Measurements from ENCODE around the gene NEK10.
"Not testable (repeated sequence)": the region's sequence is repeated elsewhere in the genome, so short reads cannot be mapped to it uniquely, and the experiment has no call there.

The NEK10 gene

GRCh38 chr3:27312044-27312668, 57.0 kb downstream of the NEK10 start:
- peak; percentile 62 for DNase-seq (ENCODE audit: low read depth)

DNA sequence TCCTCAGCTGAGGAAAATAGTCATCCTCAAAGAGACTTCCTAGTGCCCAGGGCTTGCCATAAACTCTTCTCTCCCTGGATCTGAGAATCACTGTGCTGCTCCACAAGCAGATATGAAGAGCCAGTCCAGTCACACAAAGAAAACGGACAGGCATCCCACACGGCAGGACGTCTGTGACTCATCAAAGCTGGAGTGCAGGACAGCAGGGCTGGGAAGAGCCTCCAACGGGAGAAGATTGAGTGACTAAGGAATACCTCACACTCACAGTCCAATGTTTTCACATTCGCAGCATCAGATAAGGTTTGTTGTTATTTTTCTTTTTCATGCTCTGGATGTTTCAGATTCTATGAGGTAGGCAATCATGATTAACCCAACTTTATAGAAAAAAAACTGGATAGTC, 57.8 kb downstream of the NEK10 start:
- DNase-seq (ENCODE audit: low read depth) = peak; percentile 92

GRCh38 chr3:27310688-27311087, 58.5 kb downstream of the NEK10 start:
- DNase-seq (ENCODE audit: low read depth) = no peak

DNA sequence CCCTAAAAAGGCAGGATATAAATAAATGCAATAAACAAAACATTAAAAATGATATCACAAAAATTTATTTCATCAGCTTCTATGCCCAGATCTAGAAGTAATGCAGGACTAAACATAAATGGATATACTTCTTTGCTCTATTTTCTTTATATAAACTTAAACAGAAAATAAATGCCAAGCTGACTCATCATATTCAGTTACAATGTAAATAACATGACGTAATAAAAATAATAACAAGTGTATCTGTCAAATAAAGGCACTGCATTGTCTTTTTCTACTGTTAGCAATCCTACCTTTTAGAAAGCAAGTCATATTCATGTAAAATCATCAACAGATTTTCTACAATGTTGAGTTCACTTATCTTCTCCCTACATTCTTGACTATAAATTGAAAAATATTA, 61.6 kb downstream of the NEK10 start:
- no peak for DNase-seq (ENCODE audit: low read depth)

GRCh38 chr3:27302891-27303290, 66.3 kb downstream of the NEK10 start:
- no peak for DNase-seq (ENCODE audit: low read depth)

GRCh38 chr3:27298981-27299380, 70.2 kb downstream of the NEK10 start:
- DNase-seq (ENCODE audit: low read depth) = not testable (repeated sequence)

DNA sequence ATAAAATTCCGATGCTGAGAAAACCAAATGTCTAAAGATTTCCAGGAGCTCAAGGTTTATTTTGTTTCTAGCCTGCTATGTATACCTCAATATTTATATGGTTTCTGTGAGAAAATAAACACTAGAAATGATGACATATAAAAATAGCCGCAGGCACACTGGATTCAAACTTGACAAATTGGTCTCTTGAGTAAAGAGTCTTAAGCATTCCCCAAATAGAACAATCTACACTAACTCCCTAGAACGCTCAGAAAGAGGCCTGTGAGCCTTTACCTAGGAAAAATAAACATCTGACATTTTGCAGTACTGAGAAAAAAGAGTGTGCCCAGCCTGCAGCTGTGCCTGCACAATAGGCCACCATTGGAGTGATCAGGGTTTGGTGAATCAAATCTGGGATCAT, 75.2 kb downstream of the NEK10 start:
- DNase-seq (ENCODE audit: low read depth) = no peak

DNA sequence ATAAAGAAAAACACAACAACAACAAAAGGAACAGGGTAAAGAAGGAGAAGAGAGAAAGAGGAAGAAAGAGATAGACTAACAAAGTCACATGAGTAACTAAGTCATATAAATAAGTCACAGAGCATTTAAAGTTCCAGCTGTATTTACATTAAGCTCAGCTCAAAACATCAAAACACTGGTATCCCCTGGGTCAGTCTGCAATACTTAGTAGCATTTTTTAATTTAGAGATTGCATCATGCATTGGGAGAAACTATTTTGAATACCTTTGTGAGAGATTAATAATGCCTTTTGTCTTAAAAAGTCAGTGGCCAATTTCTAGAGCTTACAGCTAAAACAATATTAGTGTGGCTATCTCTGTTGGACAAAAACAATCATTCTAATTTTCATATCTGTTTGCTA, 78.4 kb downstream of the NEK10 start:
- no peak for DNase-seq (ENCODE audit: low read depth)

DNA sequence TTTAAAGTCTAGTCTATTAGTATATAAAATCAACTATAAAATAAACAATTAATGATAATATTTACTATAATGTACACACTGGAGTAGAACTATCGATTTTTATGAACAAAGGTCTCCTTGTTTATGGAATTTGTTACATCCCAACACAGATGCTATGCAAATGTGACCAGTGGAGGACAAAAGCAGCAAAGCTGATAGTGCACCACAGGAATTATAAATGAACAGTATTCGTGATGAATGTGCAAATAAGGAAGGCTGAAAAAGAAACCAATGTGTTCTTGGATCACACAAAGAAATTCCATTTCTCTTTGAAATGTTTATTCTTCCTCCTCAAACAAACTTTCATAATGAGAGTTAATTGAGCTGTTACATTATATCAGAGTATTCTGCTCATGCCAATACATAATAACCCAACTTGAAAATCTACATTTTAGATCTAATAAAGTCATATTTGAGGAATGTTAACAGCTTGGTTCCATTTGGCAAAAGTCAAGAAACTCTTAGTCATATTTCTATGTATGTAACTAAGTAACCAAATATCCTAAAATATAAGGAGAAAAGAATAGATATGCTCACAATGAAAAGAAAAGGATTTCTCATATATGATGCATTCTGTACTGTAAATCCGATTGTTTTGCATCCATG, 79.3 kb downstream of the NEK10 start:
- no peak for DNase-seq (ENCODE audit: low read depth)

- DNase-seq (ENCODE audit: low read depth) = no peak
Observed at GRCh38 chr3:27287052-27287451, 82.1 kb downstream of the NEK10 start.

DNA sequence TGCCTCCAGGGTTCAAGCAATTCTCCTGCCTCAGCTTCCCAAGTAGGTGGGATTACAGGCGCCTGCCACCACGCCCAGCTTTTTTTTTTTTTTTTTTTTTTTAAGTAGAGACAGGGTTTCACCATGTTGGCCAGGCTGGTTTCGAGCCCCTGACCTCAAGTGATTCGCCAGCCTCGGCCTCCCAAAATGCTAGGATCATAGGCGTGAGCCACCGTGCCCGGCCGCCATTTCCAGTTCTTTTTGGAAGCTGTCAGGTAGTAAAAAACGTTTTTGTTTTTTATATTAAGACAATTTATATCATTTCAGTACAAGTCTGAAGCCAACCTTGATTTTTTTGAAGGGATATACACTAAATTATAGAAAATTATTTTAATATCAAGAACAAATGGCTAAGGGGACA, 82.7 kb downstream of the NEK10 start:
- DNase-seq (ENCODE audit: low read depth) = not testable (repeated sequence)

GRCh38 chr3:27285668-27286067, 83.5 kb downstream of the NEK10 start:
- DNase-seq (ENCODE audit: low read depth) = no peak

GRCh38 chr3:27281671-27282150, 87.5 kb downstream of the NEK10 start:
- DNase-seq (ENCODE audit: low read depth) = no peak

- peak; percentile 4 for DNase-seq (ENCODE audit: low read depth)
Observed at GRCh38 chr3:27279123-27279522, 90.1 kb downstream of the NEK10 start.

- no peak for DNase-seq (ENCODE audit: low read depth)
Observed at GRCh38 chr3:27278383-27279055, 90.7 kb downstream of the NEK10 start.

GRCh38 chr3:27275441-27275990, 93.7 kb downstream of the NEK10 start:
- DNase-seq (ENCODE audit: low read depth) = no peak

DNA sequence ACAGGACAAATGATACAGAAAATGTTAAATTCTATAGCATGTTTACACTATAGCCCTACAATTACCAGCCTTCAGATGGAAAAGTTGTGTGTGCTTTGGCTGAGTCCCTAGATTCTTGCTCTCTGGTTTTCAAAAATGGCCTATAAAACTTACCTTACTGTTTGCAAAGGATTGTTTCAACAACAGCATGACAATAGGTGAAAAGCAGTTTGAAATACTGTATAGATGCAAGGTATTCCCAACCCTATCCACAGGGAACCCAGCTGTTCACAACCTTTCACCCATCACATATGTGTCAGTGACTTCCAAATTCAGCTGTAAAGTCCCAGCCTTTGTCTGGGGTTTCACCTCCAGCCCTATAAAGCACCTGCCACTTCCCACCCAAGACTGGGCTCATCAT, 97.3 kb downstream of the NEK10 start:
- no peak for DNase-seq (ENCODE audit: low read depth)

DNA sequence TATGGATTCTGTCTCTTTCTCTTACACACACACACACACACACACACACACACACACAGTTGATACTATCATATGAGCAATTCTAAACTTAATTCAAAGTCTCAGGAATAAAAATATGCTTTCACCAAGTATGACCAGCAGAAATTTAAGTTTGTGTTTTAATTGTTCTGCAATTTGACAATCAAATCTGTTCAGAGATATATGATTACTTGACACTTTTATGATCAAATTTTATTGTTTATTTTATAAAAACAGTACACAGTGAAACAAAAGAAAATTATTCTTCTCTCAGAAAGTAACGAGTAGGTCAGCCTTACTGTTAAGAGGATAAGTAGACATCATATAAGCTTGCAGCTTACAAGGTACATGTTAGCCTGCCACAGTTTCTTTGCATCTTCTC, 114.3 kb downstream of the NEK10 start:
- no peak for DNase-seq (ENCODE audit: low read depth)

DNA sequence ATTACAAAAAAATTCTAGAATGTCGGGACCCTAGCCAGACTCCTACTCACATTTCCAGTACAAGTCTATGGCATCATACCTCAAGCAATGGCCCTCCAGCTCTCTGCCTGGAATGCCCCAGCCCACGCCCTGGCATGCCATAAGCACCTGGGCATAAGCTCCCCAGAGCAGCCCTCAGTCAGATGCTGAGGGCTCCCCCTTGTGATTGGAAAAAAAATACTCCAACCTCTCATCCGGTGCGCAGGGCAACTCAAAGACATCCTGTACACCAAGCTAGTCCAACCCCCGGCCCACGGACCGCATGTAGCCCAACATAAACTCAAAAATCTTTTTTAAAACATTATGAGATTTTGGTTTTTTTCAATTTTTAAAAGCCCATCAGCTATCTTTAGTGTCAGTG, 115.4 kb downstream of the NEK10 start:
- peak; percentile 14 for DNase-seq (ENCODE audit: low read depth)

- DNase-seq (ENCODE audit: low read depth) = no peak
Observed at GRCh38 chr3:27253391-27253790, 115.8 kb downstream of the NEK10 start.

GRCh38 chr3:27252646-27253045, 116.5 kb downstream of the NEK10 start:
- DNase-seq (ENCODE audit: low read depth) = no peak

DNA sequence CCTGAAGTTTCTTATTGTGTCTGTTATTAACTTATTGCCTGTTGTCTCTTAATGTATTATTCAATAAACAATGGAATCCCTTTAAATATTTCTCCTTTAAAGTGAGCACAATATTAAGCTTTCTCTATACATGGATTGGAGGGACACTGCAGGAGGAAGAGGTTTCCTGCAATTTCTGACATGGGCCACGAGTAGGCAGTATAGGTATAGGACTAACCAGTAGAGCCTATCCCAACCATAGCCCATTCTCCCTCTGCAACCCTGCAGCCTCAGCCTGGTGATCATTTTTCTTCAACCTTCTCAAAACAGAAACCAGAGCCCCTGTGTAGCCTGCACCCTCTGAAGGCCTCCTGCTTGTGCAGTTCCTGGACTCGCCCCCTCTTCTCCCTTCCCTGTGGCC, 124.8 kb downstream of the NEK10 start:
- DNase-seq (ENCODE audit: low read depth) = no peak

DNA sequence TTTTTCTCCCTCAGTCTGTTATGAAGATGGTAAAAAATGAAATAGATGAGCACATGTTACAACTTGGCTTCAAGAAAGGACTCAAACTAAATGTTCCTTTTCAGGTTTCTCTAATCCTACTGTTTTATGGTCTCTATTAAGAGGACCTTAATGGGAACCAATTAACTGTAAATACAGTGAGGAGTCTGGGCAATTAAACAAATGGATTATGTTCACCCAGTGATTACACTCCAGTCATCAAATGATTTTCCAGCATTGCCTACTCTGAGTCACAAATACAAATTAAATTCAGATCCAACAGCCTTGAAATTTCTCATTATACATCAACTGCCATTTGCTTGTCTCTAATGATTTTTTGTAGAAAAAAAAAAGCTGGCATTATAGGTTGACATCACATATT, 129.2 kb downstream of the NEK10 start:
- DNase-seq (ENCODE audit: low read depth) = no peak

Measured in GM04504 (cell line).